GM12892 (cell line): ENCODE measurements around the gene SRMS.

Experiments used
- POLR2A ChIP-seq: IDR thresholded peaks from 2 replicates; pipeline ENCODE4 v1.6.1; 2011; ENCODE audit warnings: low read depth, low read length, control low read depth
- POLR2AphosphoS5 ChIP-seq: IDR thresholded peaks from 2 replicates; pipeline ENCODE4 v1.6.1; 2011; ENCODE audit warnings: low read depth, low read length, control low read depth

DNA sequence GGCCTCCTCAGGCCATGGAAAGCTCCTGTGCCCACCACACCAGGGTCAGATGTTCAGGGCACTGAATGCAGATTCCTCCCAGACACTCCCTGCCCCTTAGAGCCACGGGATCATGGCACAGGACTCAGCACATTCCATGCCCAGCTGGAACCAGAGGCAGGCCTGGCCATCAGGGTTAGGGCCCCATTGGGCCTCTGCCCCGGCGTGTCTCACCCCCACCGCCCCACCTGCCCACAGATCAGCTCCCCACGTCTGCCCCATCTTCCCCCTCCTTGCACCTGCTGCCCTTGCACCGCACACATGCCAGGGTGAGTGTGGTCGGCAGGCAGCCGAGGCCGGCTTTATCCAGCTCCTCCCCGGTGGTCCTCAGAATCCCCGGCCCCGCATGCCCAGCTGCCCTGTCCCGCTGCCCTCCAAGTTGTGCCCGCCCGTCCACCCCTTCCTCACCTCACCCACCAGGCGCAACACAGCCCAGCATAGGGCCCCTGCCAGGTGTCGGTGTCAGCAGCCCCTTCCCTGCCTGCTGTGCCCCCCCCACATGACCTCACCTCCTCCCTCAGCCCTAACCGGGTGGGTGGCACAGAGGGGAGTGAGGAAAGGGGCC, 2.2 kb upstream of the SRMS start:
- TF ChIP-seq POLR2A: no peak
- TF ChIP-seq POLR2AphosphoS5: no peak
